22Rv1 (cell line): ENCODE measurements around the gene SLC4A9.

Experiments
- ZFX ChIP-seq: fragments of 450-650 bp; IDR thresholded peaks from 2 replicates; pipeline ENCODE4 v1.6.1; 2017; ENCODE audit warnings: antibody characterized with exemption, borderline replicate concordance
- TF ChIP-seq, protein P1 (sequence below): fragments of 450-650 bp; IDR thresholded peaks from 2 replicates; pipeline ENCODE4 v1.5.1; 2017; ENCODE audit warnings: mild to moderate bottlenecking

DNA sequence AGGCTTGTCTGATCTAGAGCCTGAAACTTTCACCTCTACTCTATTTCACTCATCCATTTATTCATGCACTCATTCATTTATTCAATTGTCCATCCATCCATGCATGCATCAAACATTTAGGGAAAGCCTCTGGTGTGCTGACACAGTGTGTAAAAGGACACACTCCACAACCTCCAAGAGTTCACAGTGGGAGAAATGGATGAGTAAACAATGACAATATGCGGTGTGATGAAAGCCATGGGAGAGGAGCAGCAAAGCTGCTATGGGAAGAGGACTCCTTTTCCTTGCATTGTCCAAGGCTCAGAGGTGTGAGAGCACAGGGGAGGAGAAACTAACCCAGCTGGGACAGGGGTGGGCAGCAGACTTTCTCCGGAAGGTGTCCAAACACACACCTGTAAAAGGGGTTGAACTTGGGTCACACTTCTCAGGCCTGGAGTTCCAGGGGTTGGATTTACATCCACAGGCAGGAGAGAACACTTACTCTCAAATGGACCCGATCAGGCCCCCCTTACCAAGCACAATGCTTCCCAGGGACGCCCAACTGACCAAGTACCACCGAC, 35.9 kb upstream of the SLC4A9 start:
- TF ChIP-seq, protein P1, sequence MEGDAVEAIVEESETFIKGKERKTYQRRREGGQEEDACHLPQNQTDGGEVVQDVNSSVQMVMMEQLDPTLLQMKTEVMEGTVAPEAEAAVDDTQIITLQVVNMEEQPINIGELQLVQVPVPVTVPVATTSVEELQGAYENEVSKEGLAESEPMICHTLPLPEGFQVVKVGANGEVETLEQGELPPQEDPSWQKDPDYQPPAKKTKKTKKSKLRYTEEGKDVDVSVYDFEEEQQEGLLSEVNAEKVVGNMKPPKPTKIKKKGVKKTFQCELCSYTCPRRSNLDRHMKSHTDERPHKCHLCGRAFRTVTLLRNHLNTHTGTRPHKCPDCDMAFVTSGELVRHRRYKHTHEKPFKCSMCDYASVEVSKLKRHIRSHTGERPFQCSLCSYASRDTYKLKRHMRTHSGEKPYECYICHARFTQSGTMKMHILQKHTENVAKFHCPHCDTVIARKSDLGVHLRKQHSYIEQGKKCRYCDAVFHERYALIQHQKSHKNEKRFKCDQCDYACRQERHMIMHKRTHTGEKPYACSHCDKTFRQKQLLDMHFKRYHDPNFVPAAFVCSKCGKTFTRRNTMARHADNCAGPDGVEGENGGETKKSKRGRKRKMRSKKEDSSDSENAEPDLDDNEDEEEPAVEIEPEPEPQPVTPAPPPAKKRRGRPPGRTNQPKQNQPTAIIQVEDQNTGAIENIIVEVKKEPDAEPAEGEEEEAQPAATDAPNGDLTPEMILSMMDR: no peak
- no peak for TF ChIP-seq ZFX
